ENCODE results near the gene RUNX1.
A peak's percentile ranks its signal among the peaks of the same experiment; 100 is the strongest.

The RUNX1 gene

DNA sequence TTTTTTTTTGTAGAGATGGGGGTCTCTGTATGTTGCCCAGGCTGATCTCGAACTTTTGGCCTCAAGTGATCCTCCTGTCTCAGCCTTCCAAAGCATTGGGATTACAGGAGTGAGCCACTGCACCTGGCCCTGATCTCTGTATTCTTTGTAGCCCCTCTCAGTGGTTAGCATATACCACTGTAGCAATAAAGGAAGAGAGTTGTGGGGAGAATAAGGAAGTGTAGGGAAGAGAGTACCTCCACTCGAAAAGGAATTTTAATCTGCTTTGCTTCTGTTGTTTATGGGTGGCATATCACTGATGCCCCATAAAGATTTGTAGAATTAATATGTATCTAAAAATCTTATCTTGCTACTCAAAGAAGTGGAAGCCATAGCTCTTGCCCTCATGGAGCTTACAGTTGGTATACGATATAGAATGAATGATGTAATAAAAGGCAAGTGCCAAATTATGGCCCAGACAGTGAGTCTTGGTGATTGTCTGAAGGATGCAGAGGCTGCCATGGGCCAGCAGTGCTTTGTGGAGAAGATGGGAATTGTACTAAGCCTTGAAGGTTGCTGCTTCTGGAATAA is 284.3 kb downstream of the RUNX1 start:
- DNase-seq = no peak

DNA sequence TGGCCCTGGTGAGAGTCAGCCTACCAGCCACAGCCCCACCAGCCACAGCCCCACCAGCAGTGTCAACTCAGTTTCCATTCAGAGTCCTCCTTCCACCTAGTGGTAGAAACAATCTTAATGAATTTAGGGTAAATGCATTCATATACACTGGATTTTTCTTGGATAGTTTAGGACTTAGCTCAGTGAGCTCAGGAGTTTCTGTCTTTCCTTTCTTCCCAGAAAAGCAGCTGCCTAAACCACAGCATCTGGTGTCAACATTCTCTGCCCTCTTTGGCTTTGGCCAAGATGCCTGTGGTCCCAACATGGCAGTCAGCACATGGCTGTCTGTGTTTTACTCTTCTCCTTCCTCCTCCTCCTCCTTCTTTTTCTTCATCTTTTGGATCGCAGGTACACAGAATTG is 286.3 kb downstream of the RUNX1 start:
- no peak for DNase-seq

DNA sequence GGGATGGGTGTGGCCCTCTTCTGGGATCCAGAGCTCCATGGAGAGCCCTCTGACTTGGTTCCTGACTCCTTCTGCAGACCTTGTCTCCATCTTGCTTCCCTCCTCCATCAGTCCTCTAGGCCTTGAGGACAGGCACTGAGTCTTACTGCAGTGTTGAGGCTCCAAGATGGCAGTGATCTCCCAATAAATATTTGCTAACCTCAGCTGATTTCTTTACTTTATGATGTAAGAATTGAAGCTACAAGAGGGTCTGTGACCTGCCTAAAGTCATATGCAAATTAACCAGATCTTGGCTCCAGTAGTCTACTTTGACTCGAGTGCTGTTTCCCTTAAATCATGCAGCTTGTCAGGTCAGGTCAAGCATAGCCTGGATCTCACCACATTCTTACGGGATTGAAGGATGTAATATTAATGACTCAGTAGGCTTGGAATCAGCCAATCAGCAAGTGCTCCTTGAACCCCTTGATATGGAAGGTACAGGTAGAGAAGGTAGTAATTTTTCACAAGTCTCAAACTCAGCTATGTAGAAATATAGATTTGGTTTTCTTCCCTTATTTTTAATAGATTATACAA is 287.3 kb downstream of the RUNX1 start:
- no peak for DNase-seq

DNA sequence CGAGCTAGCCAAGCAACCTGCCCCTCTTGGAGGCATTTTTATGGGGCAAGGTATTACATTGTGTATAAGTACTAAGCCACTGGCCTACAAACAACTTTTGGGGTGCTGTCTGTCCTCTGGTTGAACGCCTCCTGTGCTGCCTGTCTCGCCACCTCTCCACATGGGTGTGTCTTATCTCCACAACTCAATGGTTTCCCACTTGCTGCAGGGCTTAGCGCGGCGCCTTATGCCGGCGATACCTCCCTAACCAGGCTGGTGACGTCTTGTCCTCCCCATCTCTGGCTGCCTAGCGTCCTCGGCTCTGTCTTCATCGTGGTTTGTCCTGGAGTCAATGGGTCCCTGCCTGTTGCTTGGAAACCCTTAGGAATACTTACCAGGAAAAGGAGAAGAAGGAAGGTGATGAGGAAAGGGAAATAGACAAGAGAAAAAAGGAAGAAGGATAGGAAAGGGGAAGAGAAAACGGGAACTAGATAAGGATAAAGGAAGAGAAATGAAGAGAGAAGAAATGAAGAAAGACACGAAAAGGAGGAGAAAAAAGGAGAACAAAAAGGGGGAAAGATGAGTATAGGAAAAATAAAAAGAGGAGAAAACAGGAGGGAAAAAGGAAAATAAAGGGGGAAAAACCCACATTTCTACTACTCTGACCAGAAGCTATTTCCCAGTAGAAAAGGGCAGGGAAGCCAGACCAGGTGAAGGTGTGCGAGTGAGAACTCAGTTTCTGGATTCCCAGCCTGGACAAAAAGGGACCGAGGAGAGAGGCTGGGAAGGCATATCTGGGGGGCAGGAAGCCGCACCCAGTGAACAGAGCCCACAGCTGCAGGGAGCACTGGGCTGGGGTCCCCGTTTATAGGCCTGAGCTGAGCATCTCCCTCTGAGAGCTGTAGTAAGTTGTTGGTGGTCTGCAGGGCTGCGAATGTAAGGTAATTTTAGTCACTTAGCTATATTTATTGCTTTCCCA is 294.1 kb downstream of the RUNX1 start:
- DNase-seq = no peak

DNA sequence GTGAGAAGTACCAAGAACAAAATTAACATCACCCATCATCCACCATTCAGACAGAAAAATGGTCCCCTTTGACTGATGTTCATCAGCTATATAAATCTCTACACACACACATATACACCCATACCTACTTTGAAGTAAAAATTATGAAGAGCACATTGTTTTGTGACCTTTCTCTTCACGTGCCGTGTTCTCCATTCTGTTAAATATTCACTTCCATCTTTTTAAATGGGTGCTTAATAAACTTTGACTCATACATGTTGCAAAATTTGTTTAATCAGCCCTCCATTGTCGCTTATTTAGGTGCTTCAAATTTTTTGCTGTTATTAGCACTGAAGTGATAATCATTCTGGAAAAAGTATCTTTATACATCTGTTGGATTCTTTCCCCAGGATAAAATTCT is 300.2 kb downstream of the RUNX1 start:
- DNase-seq = no peak

DNA sequence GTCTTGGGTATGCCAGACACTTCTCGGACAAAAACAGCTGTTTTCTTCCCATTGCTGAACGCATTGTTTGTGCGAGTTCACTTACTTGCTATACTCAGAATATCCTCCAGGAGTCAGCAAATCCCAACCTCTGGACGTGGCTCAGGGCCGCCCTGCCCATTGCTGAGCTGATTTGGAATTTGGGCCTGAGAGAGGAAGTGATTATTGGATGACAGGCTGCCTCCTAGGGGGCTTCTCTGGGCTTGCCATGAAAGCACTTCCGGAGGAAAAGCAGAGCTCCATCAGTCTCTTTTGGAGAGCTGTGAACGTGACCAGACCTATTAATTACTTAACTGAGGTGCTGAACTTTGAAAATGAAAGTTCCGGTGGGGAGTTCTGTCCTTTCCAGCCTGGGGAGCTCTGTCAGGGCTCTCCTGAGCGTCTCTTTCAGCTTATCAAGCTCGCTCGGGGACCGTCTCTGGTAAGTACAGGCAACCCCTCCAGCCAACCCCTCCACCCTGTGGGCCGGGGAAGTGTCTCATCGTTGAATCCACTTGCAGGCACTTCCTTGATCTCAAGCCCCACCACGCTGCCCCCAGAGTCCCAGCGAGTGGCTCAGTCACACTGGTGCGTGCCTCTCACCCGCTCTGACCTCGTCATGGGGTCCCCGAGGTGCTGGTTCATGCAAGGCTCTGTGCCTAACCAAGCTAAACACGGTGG is 303.4 kb downstream of the RUNX1 start:
- peak; percentile 65 for DNase-seq

DNA sequence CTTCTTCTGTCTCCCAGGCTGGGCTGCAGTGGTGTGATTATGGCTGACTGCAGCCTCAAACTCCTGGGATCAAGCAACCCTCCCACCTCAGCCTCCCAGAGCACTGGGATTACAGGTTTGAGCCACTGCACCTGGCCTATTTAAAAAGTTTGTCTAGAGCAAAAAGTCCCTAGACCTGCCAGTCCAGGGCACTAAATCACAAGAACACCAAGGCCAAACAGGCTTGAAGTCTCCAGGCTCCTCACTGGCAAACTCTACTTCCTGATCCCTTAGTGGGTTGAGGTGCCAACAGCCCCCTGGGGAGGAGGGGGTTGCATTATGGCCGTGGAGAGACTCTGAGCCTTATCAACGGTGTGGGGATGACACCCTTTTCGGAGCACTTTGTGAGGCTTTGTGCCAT is 304.3 kb downstream of the RUNX1 start:
- DNase-seq = no peak

DNA sequence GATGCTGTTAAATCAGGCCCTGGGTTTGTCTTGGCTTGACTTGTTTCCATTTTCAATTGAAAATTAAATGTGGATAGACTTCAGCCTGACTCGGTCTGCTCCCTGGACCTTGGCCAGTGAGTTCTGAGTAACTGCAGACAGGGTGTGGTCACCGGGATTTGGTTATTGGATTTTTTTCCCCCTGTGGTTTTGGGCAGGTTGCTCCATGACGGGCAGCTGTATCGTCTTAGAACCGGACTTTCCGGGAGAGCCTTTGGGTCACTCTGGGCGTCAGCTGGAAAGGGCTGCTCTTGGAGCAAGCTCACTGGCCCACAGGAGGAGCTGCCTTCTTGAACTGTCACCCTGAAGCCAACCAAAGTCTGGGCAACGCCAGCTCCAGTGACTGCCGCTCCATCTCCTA is 305.3 kb downstream of the RUNX1 start:
- DNase-seq = no peak

DNA sequence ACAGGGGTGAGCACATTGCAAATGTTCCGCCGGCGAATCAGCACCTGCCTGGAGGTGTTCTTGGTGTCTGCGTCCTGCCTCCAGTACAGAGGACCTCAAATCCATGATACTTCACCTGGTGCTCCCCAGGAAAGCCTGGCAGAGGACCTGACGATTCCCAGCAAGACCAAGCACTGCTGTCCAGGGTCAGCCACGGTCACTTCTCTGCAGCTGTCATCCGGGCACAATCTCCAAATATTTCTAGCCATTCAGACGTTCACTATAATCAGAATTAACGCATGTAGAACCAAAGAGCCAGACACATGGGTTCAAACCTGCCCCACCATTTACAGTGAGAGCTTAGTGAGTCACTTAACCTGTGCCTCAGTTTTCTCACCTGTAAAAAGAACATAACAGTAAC is 305.8 kb downstream of the RUNX1 start:
- DNase-seq = no peak

DNA sequence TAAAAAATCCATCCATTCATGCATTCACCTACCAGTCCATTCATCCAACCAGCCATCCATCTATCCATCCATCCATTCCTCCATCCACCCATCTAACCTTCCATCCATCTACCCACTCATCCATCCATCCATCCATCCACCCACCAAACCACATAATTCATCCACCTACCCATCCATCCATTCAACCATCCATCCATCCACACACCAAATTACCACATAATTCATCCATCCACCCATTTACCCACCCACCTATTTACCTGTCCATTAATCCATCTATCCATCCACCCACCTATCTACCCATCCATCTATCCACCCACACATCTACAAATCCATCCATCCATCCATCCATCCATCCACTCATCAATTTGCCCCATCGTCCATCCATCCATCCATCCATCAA is 308.9 kb downstream of the RUNX1 start:
- no peak for DNase-seq
